ENCODE results near the gene IL24.

GRCh38 chr1:206937425-206937824 lies 40.2 kb downstream of the IL24 start:
- peak; percentile 10 for TF ChIP-seq CTCF (IDR thresholded peaks at IDR 0.05; ENCODE audit: borderline replicate concordance, extremely low read depth, low read length, poor library complexity, severe bottlenecking)
- TF ChIP-seq EZH2 (IDR thresholded peaks at IDR 0.05; ENCODE audit: borderline replicate concordance, low read depth, low read length, severe bottlenecking) = no peak
